ENCODE data around the gene MRM1. TPM values are rescaled to one million over a fixed set of nuclear protein-coding genes. Genes with fewer than 3 reads are reported as not detected.
A peak's percentile ranks its signal among the peaks of the same experiment; 100 is the strongest.

Gene MRM1
- total and polyA plus RNA-seq, 9 of the 15 experiments (the other 6 are each of a cell fraction or from before 2014, with no cell fraction given) = 0.61 to 28.4 (median 21.5) TPM

GRCh38 chr17:36591434-36592315 lies 9.7 kb upstream of the MRM1 start, which contains the start of gene DHRS11 (continued):
- TF ChIP-seq KDM2B (CRISPR knock-in tag; IDR thresholded peaks at IDR 0.05) (0 out of 2 replicates have a peak, but pooled peaks have one; percentile 13), POLR2AphosphoS2 (IDR thresholded peaks at IDR 0.05; ENCODE audit: low read length) (peak; percentile 68; the same call in 1 of the 2 replicates), ZNF140 (CRISPR knock-in tag; IDR thresholded peaks at IDR 0.05) (no peak), HNRNPL (IDR thresholded peaks at IDR 0.05; ENCODE audit: low read depth, low read length) (peak; percentile 58; the same call in 1 of the 2 replicates), ADNP (tag; IDR thresholded peaks at IDR 0.05) (no peak), RBBP5 (IDR thresholded peaks at IDR 0.05; ENCODE audit: borderline replicate concordance, insufficient read depth, low read length, poor library complexity, severe bottlenecking) (peak; percentile 9), GATAD2B (IDR thresholded peaks at IDR 0.05; ENCODE audit: borderline replicate concordance) (peak; percentile 51; the same call in 1 of the 2 replicates), HSF4 (CRISPR knock-in tag; IDR thresholded peaks at IDR 0.05; ENCODE audit: borderline replicate concordance) (no peak), MAZ (CRISPR knock-in tag; conservative IDR thresholded peaks at IDR 0.05 in 1 of 2, IDR thresholded peaks at IDR 0.05 in 1 of 2) (peak; percentile 57 to 60), POLR2H (tag; IDR thresholded peaks at IDR 0.05; ENCODE audit: low read depth) (peak; percentile 67), ZNF165 (CRISPR knock-in tag; IDR thresholded peaks at IDR 0.05; ENCODE audit: borderline replicate concordance) (no peak), L3MBTL2 (IDR thresholded peaks at IDR 0.05) (0 out of 2 replicates have a peak, but pooled peaks have one; percentile 19), RAD51 (IDR thresholded peaks at IDR 0.05; ENCODE audit: borderline replicate concordance, low read depth) (no peak), MNT (conservative IDR thresholded peaks at IDR 0.05) (peak in 1 of 2 experiments; percentile 9; a peak in 1 of 4 replicates), DIDO1 (tag; IDR thresholded peaks at IDR 0.05; ENCODE audit: low read depth) (no peak), VEZF1 (CRISPR knock-in tag; IDR thresholded peaks at IDR 0.05) (peak; percentile 74), ZBTB1 (CRISPR knock-in tag; IDR thresholded peaks at IDR 0.05; ENCODE audit: borderline replicate concordance, low read depth) (no peak), GMEB1 (CRISPR knock-in tag; IDR thresholded peaks at IDR 0.05) (peak; percentile 43; the same call in 1 of the 2 replicates), POLR2AphosphoS5 (IDR thresholded peaks at IDR 0.05; ENCODE audit: control insufficient read depth, insufficient read depth, low read depth, low read length) (peak; percentile 64), HMGN3 (IDR thresholded peaks at IDR 0.05; ENCODE audit: borderline replicate concordance, extremely low read depth, insufficient read length, low read depth, low read length) (peak; percentile 62)
